HK-2 (cell line): Measurements from ENCODE around the gene OR52E1.
"Not testable (repeated sequence)": the region's sequence is repeated elsewhere in the genome, so short reads cannot be mapped to it uniquely, and the experiment has no call there.

Experiments
- DNase-seq: peaks from one replicate; pipeline ENCODE4 v3.0.0-alpha.2; 2018; ENCODE audit not compliant: unreplicated experiment

Gene OR52E1

GRCh38 chr11:5069272-5069671, at the start of gene OR52E1:
OR52E1 (plus strand) TSS chr11:5069572.
- DNase-seq, result no peak

- no peak for DNase-seq
Observed at GRCh38 chr11:5021996-5022395, 47.4 kb upstream of the OR52E1 start.

- DNase-seq, result no peak
Observed at GRCh38 chr11:5036669-5037068, 32.7 kb upstream of the OR52E1 start.

- DNase-seq, result no peak
Observed at GRCh38 chr11:5037926-5038325, 31.4 kb upstream of the OR52E1 start.

- DNase-seq, result no peak
Observed at GRCh38 chr11:5038341-5038740, 31.0 kb upstream of the OR52E1 start.

- no peak for DNase-seq
Observed at GRCh38 chr11:5040876-5041275, 28.5 kb upstream of the OR52E1 start.

- DNase-seq, result no peak
Observed at GRCh38 chr11:5042091-5042490, 27.3 kb upstream of the OR52E1 start.

- no peak for DNase-seq
Observed at GRCh38 chr11:5043380-5043779, 26.0 kb upstream of the OR52E1 start.

- DNase-seq, result no peak
Observed at GRCh38 chr11:5046226-5046625, 23.1 kb upstream of the OR52E1 start, which contains the start of gene OR52J3. OR52J3 (plus strand) TSS chr11:5046526; CDS start chr11:5046526, 0 bp downstream.

GRCh38 chr11:5046754-5047330, 22.5 kb upstream of the OR52E1 start:
- no peak for DNase-seq

- not testable (repeated sequence) for DNase-seq
Observed at GRCh38 chr11:5058679-5059078, 10.7 kb upstream of the OR52E1 start.

GRCh38 chr11:5059391-5059790, 10.0 kb upstream of the OR52E1 start, which contains the start of gene OR52E2:
OR52E2 (minus strand) TSS chr11:5059627; CDS start chr11:5059627, 0 bp downstream.
- DNase-seq, result no peak

GRCh38 chr11:5065027-5065426, 4.3 kb upstream of the OR52E1 start:
- DNase-seq, result no peak

GRCh38 chr11:5071799-5072198, 2.4 kb downstream of the OR52E1 start:
- no peak for DNase-seq

- DNase-seq, result no peak
Observed at GRCh38 chr11:5081405-5081804, 12.0 kb downstream of the OR52E1 start.

- DNase-seq, result no peak
Observed at GRCh38 chr11:5083602-5084001, 14.2 kb downstream of the OR52E1 start.

GRCh38 chr11:5088556-5088955, 19.2 kb downstream of the OR52E1 start:
- no peak for DNase-seq

- no peak for DNase-seq
Observed at GRCh38 chr11:5090668-5091067, 21.3 kb downstream of the OR52E1 start.

- DNase-seq, result no peak
Observed at GRCh38 chr11:5092821-5093585, 23.6 kb downstream of the OR52E1 start.

- DNase-seq, result no peak
Observed at GRCh38 chr11:5096011-5096410, 26.6 kb downstream of the OR52E1 start.

- DNase-seq, result no peak
Observed at GRCh38 chr11:5102246-5102645, 32.9 kb downstream of the OR52E1 start.

- DNase-seq, result no peak
Observed at GRCh38 chr11:5103066-5103465, 33.7 kb downstream of the OR52E1 start.

GRCh38 chr11:5107285-5107684, 37.9 kb downstream of the OR52E1 start:
- no peak for DNase-seq
